ENCODE results near the gene BDKRB2. TPM values are rescaled to one million over a fixed set of nuclear protein-coding genes. Genes with fewer than 3 reads are reported as not detected.

Gene BDKRB2
- total and polyA plus RNA-seq, 2 of the 13 experiments (the other 11 are each of a cell fraction or from before 2014, with no cell fraction given): 0.03 TPM; not detected in 1

DNA sequence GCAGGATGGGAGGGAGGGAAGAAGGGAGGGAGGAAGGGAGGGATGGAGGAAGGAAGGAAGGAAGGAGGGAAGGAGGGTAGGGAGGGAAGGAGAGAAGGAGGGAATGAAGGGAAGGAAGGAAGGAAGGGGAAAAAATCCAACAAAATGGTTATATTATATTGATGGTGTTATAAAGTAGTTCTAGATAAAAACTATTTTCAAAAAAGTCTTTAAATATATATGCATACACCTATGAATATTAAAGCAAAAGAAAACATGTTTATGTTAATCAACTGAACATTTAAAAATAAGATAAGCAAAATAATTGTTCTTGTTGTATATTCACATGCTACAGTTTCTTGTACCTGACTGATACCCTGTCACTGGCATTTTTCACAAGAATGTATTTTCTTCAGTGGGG lies 53.3 kb downstream of the BDKRB2 start:
- no peak overlapping the region for H3K4me2 ChIP-seq (ENCODE audit: low read depth, low read length)
- no peak for ATAC-seq
- no peaks in the 10 kb centered on the region for H3K4me1 ChIP-seq (ENCODE audit: insufficient read depth, low read length)
- no peak for FAIRE-seq
- POLR2A ChIA-PET: no interaction called here
- H3K27me3 ChIP-seq (ENCODE audit: control insufficient read depth in 1 of 2, insufficient read depth in 2 of 2, low read length in 2 of 2): peaks cover 1 to 40% of the 10 kb centered on the region in 2 experiments; a peak in 3 of 5 replicates
- intact Hi-C loops (cut with micrococcal nuclease; ENCODE audit: unreplicated experiment): no loop called here
- no peak for DNase-seq (ENCODE audit: low spot score)
- in situ Hi-C loops (cut with HindIII; ENCODE audit: extremely low pct_ligation_motif_present, low pct_unique_long_range_greater_than_20kb): no loop called here
- H3K36me3 ChIP-seq (replicated peaks in 1 of 2; ENCODE audit: control insufficient read depth in 1 of 2, insufficient read depth in 2 of 2, low read length in 2 of 2): no peaks in the 10 kb centered on the region
- CTCF ChIA-PET (ENCODE audit: low intra/inter-chr PET ratio, low total read pairs): no interaction called here
- BruUV-seq (replicated peaks): no TSS peak
- no peak overlapping the region for H3K27ac ChIP-seq (ENCODE audit: extremely low read length, insufficient read depth, low read length)
- H3K4me3 ChIP-seq (replicated peaks in 1 of 3; ENCODE audit: insufficient read depth in 1 of 3, low read depth in 2 of 3, low read length in 3 of 3): no peak overlapping the region
- H2AFZ ChIP-seq (ENCODE audit: low read length): no peak overlapping the region
- no peaks in the 10 kb centered on the region for H4K20me1 ChIP-seq (ENCODE audit: insufficient read depth, low read length)
- H3K9ac ChIP-seq (ENCODE audit: insufficient read depth, low read depth, low read length): no peak overlapping the region
- TF ChIP-seq HNRNPK (IDR thresholded peaks at IDR 0.05; ENCODE audit: low read depth, low read length, poor library complexity, severe bottlenecking) (peak; percentile 90), NFYC (CRISPR knock-in tag; IDR thresholded peaks at IDR 0.05) (no peak)
- no peaks in the 10 kb centered on the region for H3K79me2 ChIP-seq (ENCODE audit: insufficient read depth, low read length)
- no peaks in the 10 kb centered on the region for H3K9me3 ChIP-seq (ENCODE audit: low read length)

DNA sequence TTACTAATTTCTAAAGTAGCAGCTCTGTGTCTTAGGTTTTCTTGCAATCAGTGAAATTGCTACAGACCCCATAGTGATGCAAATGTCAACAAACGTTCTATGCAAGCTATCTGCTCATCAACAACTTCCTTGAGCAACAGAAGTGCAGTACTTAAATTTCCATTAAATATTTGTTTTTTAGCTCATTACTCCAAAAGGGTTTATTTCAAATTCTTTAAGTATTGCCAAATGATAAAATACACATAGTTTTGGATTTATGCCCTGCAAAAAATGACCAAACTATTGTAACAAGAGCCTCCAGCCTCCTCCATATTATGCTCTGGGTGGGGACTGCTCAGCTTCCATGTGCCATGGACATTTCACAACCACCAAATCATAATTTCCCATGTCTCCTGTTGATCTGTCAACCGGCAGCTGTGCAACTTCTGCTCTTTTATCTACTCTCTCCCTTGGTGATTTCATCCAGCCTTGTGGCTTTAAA lies 55.7 kb downstream of the BDKRB2 start:
- no peak for FAIRE-seq
- POLR2A ChIA-PET: no interaction called here
- Histone ChIP-seq H3K4me3 (replicated peaks in 1 of 3; ENCODE audit: insufficient read depth in 1 of 3, low read depth in 2 of 3, low read length in 3 of 3) (no peak overlapping the region), H3K27ac (ENCODE audit: extremely low read length, insufficient read depth, low read length) (no peak overlapping the region), H4K20me1 (ENCODE audit: insufficient read depth, low read length) (no peaks in the 10 kb centered on the region), H3K9me3 (ENCODE audit: low read length) (no peaks in the 10 kb centered on the region), H3K9ac (ENCODE audit: insufficient read depth, low read depth, low read length) (no peak overlapping the region), H3K4me1 (ENCODE audit: insufficient read depth, low read length) (no peaks in the 10 kb centered on the region), H3K36me3 (replicated peaks in 1 of 2; ENCODE audit: control insufficient read depth in 1 of 2, insufficient read depth in 2 of 2, low read length in 2 of 2) (no peaks in the 10 kb centered on the region), H2AFZ (ENCODE audit: low read length) (no peak overlapping the region), H3K27me3 (ENCODE audit: control insufficient read depth in 1 of 2, insufficient read depth in 2 of 2, low read length in 2 of 2) (peaks cover 1 to 25% of the 10 kb centered on the region in 2 experiments; a peak in 3 of 5 replicates), H3K4me2 (ENCODE audit: low read depth, low read length) (no peak overlapping the region), H3K79me2 (ENCODE audit: insufficient read depth, low read length) (no peaks in the 10 kb centered on the region)
- BruUV-seq (replicated peaks): no TSS peak
- DNase-seq (ENCODE audit: low spot score): no peak
- WGBS (ENCODE audit: low lambda C conversion rate): 3% methylated on average over 2 of the region's 2 CpGs
- CTCF ChIA-PET (ENCODE audit: low intra/inter-chr PET ratio, low total read pairs): no interaction called here
- ATAC-seq: no peak
- TF ChIP-seq ZNF383 (CRISPR knock-in tag; IDR thresholded peaks at IDR 0.05; ENCODE audit: borderline replicate concordance) (no peak), PHF5A (CRISPR knock-in tag; IDR thresholded peaks at IDR 0.05; ENCODE audit: low read depth, unreplicated experiment) (no peak)
- TF ChIP-seq, protein P1, sequence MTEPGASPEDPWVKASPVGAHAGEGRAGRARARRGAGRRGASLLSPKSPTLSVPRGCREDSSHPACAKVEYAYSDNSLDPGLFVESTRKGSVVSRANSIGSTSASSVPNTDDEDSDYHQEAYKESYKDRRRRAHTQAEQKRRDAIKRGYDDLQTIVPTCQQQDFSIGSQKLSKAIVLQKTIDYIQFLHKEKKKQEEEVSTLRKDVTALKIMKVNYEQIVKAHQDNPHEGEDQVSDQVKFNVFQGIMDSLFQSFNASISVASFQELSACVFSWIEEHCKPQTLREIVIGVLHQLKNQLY (CRISPR knock-in tag; IDR thresholded peaks at IDR 0.05): no peak
- in situ Hi-C loops (cut with HindIII; ENCODE audit: extremely low pct_ligation_motif_present, low pct_unique_long_range_greater_than_20kb) (no loop called here), intact Hi-C loops (cut with micrococcal nuclease; ENCODE audit: unreplicated experiment) (loop anchor here (10.0 kb wide), 1 partner anchor 56 kb away; the partner anchor contains the start of gene BDKRB2)
